IPS DF 6.9 (cell line): ENCODE results near the gene SFMBT2.

Experiments used
- DNase-seq: peaks from one replicate; pipeline ENCODE4 v3.0.0-alpha.2; 2013; ENCODE audit warnings: low read depth, low spot score
- H3K27ac ChIP-seq: one replicate; pipeline ENCODE4 v1.5.1; 2013; ENCODE audit warnings: low read length, control low read depth
- H3K27me3 ChIP-seq: 2 replicates; pipeline ENCODE4 v1.6.1; 2013; ENCODE audit warnings: mild to moderate bottlenecking, low read length; ENCODE audit not compliant: control insufficient read depth, insufficient read depth
- H3K36me3 ChIP-seq: 2 replicates; pipeline ENCODE4 v1.6.1; 2013; ENCODE audit warnings: low read length; ENCODE audit not compliant: control insufficient read depth, insufficient read depth
- H3K4me1 ChIP-seq: 2 replicates; pipeline ENCODE4 v1.6.1; 2013; ENCODE audit warnings: low read length; ENCODE audit not compliant: control insufficient read depth, insufficient read depth
- H3K4me3 ChIP-seq: 2 replicates; pipeline ENCODE4 v1.5.1; 2013; ENCODE audit warnings: mild to moderate bottlenecking, low read length
- H3K9me3 ChIP-seq: 2 replicates; pipeline ENCODE4 v1.6.1; 2013; ENCODE audit warnings: low read length, inconsistent platforms; ENCODE audit not compliant: control insufficient read depth, insufficient read depth
- WGBS: extraction: QIAGEN DNeasy Blood & Tissue Kit; methylation state at CpG from one replicate; pipeline ENCODE4 v1.1.7; 2013; ENCODE audit warnings: mixed read lengths, missing lambda C conversion rate; ENCODE audit not compliant: insufficient read length, insufficient coverage; 5-methylcytosine and 5-hydroxymethylcytosine counted together

Gene SFMBT2

GRCh38 chr10:7117177-7117799 lies 293.5 kb downstream of the SFMBT2 start:
- no peaks in the 10 kb centered on the region for H3K4me1 ChIP-seq
- no peaks in the 10 kb centered on the region for H3K27me3 ChIP-seq
- no peak overlapping the region for H3K27ac ChIP-seq
- H3K36me3 ChIP-seq = no peaks in the 10 kb centered on the region
- H3K4me3 ChIP-seq = no peak overlapping the region
- H3K9me3 ChIP-seq = no peaks in the 10 kb centered on the region
- DNase-seq = no peak
- WGBS = no CpG with 5 or more reads among the region's 5 CpGs

DNA sequence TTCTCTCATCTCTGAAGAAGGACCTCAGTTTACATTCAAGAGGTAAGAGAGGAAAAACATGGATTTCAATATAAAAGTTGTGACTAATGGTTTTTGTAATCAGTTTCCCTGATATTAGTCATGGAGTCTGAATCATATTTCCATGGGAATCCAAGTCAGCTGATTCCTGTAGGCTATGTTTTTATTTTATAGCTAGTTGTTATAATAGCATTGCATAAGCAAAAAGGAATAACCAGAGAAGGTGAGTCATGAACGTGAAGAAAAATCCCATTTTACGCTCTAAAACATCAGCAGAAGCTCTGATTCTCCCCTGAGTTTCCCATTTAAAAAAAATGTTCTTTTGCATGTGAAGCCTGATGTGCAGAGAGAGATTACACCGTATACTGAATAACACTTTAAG lies 299.3 kb downstream of the SFMBT2 start:
- Histone ChIP-seq H3K4me3 (no peak overlapping the region), H3K36me3 (no peaks in the 10 kb centered on the region), H3K9me3 (no peaks in the 10 kb centered on the region), H3K27me3 (0 out of 2 replicates have a peak, but pooled peaks cover 1% of the 10 kb centered on the region), H3K27ac (no peak overlapping the region), H3K4me1 (no peaks in the 10 kb centered on the region)
- no CpG with 5 or more reads among the region's 3 CpGs for WGBS
- DNase-seq = no peak

- no CpG with 5 or more reads among the region's 3 CpGs for WGBS
- Histone ChIP-seq H3K4me3 (no peak overlapping the region), H3K27me3 (0 out of 2 replicates have a peak, but pooled peaks cover 1% of the 10 kb centered on the region), H3K9me3 (no peaks in the 10 kb centered on the region), H3K4me1 (no peaks in the 10 kb centered on the region), H3K36me3 (no peaks in the 10 kb centered on the region), H3K27ac (no peak overlapping the region)
- DNase-seq = no peak
These were observed 299.7 kb downstream of the SFMBT2 start for GRCh38 chr10:7111089-7111488.
